Hematopoietic multipotent progenitor cell treated with erythropoietin and hydrocortisone succinate and interleukin-3 and kit ligand, for 15 days (in vitro differentiated cells): Measurements from ENCODE around the gene DDX51.

Experiments
- DNase-seq: peaks from one replicate; pipeline ENCODE4 v3.0.0-alpha.2; 2015; ENCODE audit warnings: low spot score

DDX51 gene

GRCh38 chr12:132179431-132180362 is 35.6 kb upstream of the DDX51 start:
- no peak for DNase-seq

- DNase-seq, result no peak
These were observed 34.8 kb upstream of the DDX51 start for GRCh38 chr12:132178801-132179401.

DNA sequence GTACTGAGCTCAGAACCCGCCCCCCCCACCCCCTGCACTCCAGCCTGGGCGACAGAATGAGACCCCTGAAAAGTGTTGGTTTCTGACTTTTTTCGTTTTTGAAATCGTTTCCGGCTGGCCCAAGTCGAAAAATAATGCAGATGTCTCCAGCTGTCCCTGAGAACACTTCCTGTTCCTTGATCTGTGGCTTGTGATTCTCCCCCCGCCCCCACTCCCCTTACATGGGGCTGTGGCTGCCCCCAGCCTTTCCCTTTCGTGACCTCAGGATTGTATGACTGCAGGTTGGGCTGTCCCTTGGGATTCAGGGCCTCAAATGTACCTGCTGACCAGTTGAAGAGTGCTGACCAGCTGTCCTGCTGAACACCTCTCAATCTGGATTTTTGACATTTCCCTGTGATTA is 34.2 kb upstream of the DDX51 start:
- DNase-seq, result no peak

DNA sequence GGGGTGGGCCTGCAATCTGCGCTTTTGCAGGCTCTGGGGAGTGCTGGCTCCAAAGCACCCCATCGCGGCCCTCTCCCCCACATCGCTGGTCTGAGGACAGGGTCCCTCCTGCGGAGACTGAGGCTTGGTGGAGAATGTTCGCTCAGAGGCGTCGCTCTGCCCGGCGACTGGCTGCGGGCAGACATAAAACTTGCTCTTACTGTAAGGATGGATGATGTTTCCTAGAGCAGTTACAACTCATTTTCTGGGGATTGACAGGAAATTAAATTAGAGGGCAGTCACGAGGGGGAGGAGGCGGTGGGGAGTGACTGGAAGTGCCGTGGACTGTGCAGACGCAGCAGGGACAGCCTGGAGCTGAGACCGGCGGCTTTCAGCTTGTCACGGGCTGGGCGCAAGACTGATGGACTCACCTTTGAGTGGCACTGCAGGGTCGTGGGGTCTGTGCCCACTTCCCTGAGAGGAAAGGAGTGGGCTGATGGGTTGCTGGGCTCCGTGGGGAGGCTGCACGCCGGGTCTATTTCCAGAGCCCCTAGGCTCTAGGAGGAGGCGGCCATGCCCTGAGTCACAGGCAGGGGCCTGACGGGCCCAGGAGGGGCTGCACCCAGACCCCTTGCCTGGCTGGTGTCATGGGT is 32.9 kb upstream of the DDX51 start:
- DNase-seq, result no peak

DNA sequence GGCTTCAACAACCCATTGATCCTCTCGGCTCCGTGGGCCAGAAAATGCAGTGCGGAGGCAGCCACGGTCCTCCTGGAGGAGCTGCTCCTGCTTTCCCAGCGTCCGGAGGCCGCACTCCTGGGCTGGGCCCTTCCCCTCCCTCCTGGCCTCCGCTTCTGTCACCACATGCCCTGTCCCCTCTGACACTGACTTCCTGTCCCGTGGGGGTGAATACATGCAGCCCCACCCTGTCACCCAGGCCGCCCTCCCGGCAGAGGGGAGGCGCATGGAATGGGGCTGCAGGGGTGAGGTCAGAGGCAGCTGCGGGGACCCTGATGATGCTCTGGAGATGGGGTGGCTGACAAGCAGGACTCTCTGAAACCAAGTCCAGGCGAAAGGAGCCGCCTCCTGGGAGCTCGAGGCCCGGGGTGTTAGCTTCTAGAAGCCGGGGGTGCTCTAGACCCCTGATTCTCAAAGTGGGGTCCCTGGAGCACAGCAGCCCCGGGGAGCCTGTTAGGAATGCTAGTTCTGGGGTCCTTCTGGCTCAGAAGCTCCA is 32.3 kb upstream of the DDX51 start:
- no peak for DNase-seq

DNA sequence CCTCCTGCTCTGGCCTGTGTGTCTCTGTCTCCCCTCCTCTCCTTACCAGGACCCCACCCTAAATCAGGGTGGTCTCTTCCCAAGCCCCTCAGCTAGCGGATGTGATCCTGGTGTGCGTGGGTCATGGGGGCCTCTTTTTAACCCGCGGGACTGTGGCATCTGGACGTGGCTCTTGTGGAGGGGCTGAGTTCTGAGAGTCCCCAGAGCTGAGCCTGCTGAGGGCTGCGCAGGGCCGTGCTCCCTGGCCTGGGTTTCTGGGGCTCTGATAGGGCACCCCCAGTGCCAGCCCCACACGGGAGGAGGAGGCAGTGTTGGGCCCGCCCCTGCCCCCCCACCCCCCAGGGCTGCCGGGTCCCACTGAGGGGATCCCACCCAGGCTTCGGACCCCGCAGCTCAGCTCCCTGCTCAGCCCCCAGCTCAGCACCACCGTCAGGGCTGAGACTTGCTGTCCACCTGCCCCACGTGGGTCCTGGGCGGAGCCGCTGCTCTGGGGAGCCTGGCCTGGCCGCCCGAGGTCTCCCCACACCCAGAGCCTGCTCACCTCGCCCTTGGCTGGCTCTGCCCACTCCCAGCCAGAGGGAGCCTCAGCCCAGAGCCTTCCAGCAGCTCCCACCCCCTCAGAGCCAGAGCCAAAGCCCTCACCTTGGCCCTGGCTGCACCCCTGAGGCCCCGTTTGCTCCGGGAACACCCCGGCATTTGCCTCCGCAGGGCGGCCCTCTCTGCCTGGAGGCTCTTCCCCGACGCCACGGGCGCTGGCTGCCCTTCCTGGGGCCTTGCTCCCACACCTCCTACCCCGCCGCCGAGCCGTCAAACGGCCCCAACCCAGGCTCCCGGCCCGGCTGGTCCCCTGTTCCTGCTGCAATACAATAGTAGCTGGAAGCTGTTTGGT is 31.6 kb upstream of the DDX51 start:
- DNase-seq, result no peak

DNA sequence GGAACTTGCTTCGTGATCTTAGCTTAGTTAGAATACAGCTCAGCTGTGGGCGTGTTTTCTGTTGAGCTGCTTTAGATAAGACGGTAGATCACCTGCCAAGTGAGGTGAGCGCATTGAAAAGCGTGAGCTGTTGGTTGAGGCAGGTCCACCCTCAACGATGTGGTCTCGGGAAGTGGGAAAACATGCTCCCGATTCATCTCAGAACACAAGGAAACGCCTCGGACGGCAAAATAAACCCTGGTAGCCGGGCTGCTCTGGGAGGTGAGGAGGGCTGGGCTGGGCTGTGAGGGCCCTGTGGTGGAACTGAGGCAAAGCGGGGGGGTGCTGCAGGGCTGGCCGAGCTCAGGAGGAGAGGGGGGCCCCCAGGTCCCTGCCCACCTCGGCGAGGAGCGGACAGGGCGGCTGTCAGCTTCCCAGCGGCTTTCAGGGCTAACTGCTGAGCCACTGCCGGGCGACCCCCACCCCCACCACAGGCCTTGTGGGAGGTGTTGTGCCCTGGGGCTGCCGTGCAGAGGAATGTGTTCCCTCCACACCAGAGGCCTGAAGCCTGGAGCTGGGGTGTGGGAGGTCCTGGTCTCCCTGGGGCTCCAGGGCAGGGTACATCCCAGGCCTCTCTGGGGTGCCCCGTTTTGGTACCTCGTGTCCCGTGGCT is 30.8 kb upstream of the DDX51 start:
- DNase-seq, result no peak

DNA sequence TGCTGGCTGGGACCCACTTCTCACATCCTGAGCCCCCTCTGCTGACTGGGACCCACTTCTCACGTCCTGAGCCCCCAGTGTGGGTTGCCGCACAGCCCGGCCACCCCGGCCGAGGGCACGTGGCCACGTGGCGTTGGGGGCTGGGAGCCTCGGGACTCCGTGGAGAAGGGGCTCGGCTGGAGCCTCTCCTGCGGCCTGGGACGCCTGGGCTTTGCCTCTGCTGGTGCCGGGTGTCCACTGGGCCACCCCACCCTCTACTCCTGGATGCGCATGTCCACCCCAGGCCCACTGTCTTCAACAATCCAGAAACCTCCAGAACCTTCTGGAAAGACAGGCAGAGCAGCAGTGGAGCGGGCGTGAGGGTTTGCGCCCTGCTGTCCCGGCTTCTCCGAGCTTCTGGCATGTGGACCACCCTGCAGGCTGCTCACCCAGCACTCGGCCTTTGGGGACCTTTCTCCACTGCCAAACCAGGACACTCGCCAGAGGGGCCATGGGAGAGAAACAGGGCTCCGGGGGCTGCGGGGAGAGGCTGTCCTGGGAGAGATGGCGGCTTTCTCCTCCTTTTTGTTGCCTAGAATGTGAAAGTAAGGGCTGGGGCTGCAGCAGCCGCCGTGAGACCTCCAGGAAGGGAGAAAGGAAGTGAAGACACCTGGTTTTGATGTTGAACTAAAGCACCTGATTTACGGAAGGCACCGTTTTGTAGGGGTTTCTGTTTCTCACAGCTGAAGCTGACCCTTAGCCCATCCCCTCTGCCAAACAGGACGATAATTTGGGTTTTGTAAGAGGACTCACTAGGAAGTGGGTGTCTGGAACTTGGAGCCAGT is 30.1 kb upstream of the DDX51 start:
- no peak for DNase-seq

GRCh38 chr12:132173135-132174014 is 29.3 kb upstream of the DDX51 start:
- no peak for DNase-seq

GRCh38 chr12:132172619-132173018 is 28.5 kb upstream of the DDX51 start:
- DNase-seq, result no peak

- no peak for DNase-seq
These were observed 27.9 kb upstream of the DDX51 start for GRCh38 chr12:132171968-132172521.

DNA sequence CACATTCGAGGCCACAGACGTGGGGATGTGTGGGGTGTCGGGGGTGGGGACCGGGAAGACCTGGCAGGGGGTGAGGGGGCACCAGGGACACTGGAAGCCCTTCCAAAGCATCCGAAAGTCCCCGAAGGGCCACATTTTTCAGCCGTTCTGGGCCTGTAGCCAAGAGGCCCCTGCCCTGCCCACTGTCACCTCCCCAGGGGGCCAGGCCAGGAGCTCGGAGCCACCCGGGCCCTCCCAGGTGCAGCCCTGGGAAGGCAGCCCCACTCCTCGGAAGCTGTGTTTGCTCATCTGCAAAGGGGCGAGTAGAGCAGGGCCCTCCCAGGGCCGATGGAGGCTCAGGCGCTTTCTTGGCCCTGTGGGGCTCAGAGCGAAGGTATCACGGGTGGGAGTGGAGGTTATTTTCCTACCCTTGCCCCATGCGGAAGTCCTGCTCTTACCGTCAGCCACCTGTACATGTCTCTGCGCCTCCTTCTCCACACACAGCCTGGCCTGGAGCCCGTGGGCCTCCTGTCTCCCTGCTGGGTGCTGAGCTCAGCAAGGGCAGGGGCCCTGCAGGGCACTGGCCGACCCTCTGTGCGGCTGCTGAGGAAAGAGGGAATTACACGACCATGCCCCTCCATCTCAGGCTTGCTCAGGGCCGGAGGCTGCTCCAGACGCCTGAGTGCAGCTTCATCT is 27.3 kb upstream of the DDX51 start:
- DNase-seq, result no peak

- no peak for DNase-seq
These were observed 26.6 kb upstream of the DDX51 start for GRCh38 chr12:132170637-132171292.

- DNase-seq, result no peak
These were observed 26.0 kb upstream of the DDX51 start for GRCh38 chr12:132170094-132170636.

- DNase-seq, result no peak
These were observed 25.3 kb upstream of the DDX51 start for GRCh38 chr12:132169376-132169775.

- DNase-seq, result no peak
These were observed 24.4 kb upstream of the DDX51 start for GRCh38 chr12:132168311-132169031.
